Panc1 (cell line): ENCODE data around the gene TANC1. TPM values are rescaled to one million over a fixed set of nuclear protein-coding genes. Genes with fewer than 3 reads are reported as not detected.
A peak's percentile ranks its signal among the peaks of the same experiment; 100 is the strongest.

Experiments used
- ATAC-seq: fragments of 200-7000 bp; cut with Tn5 transposase; 2 replicates; pipeline ENCODE4 v1.9.1; 2020; ENCODE audit warnings: mild to moderate bottlenecking, moderate library complexity
- BruUV-seq: library from RNA; stranded (reverse); fragments of 400-500 nt; replicated peaks from 2 replicates; lab custom pipeline; 2021; lab: Mats Ljungman, UMichigan
- CTCF ChIA-PET: fragments of 300-600 bp; sonication (Branson Sonifier 250); formaldehyde crosslinking; loops from one replicate; lab custom pipeline; 2022; ENCODE audit warnings: antibody characterized with exemption; lab: Charles Lee
- POLR2A ChIA-PET: fragments of 300-600 bp; sonication (Branson Sonifier 250); formaldehyde crosslinking; loops from one replicate; lab custom pipeline; 2022; ENCODE audit warnings: antibody characterized with exemption; lab: Charles Lee
- DNase-seq: peaks from one replicate; pipeline ENCODE4 v3.0.0-alpha.2; 2010; ENCODE audit warnings: low read depth, low spot score
- H3K27ac ChIP-seq: 2 replicates; pipeline ENCODE4 v1.5.1; 2011; ENCODE audit warnings: mild to moderate bottlenecking, low read length, inconsistent platforms
- H3K27me3 ChIP-seq: fragments of 200-500 bp; sonication (Bioruptor generic); 2 replicates; pipeline ENCODE4 v1.6.0; 2014; ENCODE audit warnings: low read length, inconsistent platforms; ENCODE audit not compliant: control insufficient read depth, insufficient read depth
- H3K36me3 ChIP-seq: fragments of 200-500 bp; sonication (Bioruptor generic); 2 replicates; pipeline ENCODE4 v1.5.1; 2014; ENCODE audit warnings: inconsistent platforms, mild to moderate bottlenecking, low read length, moderate library complexity; ENCODE audit not compliant: control insufficient read depth, insufficient read depth
- H3K4me1 ChIP-seq: 2 replicates; pipeline ENCODE4 v1.5.1; 2011; ENCODE audit warnings: inconsistent platforms, mild to moderate bottlenecking, low read length, moderate library complexity; ENCODE audit not compliant: control insufficient read depth, insufficient read depth
- H3K4me3 ChIP-seq, 2 experiments: 2 replicates each; pipeline ENCODE4 v1.5.1; 2011 to 2012; ENCODE audit warnings: low read depth in 2 of 2, low read length in 2 of 2, mild to moderate bottlenecking in 2 of 2, inconsistent platforms in 1 of 2, moderate library complexity in 1 of 2
- H3K9me3 ChIP-seq: fragments of 200-500 bp; sonication (Bioruptor generic); 2 replicates; pipeline ENCODE4 v1.5.1; 2014; ENCODE audit warnings: low read depth, mild to moderate bottlenecking, inconsistent platforms, low read length, moderate library complexity; ENCODE audit not compliant: control insufficient read depth, insufficient read depth
- POLR2AphosphoS5 ChIP-seq: IDR thresholded peaks from 2 replicates; pipeline ENCODE4 v1.6.1; 2012; ENCODE audit warnings: mild to moderate bottlenecking, low read depth, low read length, moderate library complexity
- SIN3A ChIP-seq: IDR thresholded peaks from 2 replicates; pipeline ENCODE4 v1.6.1; 2012; ENCODE audit warnings: low read depth, mild to moderate bottlenecking, low read length, moderate library complexity, borderline replicate concordance; ENCODE audit not compliant: insufficient read depth
- TCF7L2 ChIP-seq: IDR thresholded peaks from 2 replicates; pipeline ENCODE4 v1.6.1; 2011; ENCODE audit warnings: mild to moderate bottlenecking, low read depth, low read length, inconsistent platforms
- in situ Hi-C: cut with HindIII; loops from 2 replicates; pipeline ENCODE4 v1.10.0; 2016; ENCODE audit warnings: low sequenced_read_pairs, low pct_unique_long_range_greater_than_20kb
- intact Hi-C: fragments of 100-400 bp; cut with micrococcal nuclease; formaldehyde crosslinking; loops from one replicate; pipeline ENCODE4 v1.10.0; 2022; ENCODE audit not compliant: unreplicated experiment
- total RNA-seq: library from RNA; stranded (reverse); gene quantifications from one replicate; pipeline ENCODE4 v1.2.1, GENCODE V29; 2021; ENCODE audit not compliant: unreplicated experiment
- TF ChIP-seq, protein P1 (sequence below), 2 experiments: IDR thresholded peaks; 2 replicates each; pipeline ENCODE4 v1.6.1; 2011 to 2012; ENCODE audit warnings: low read depth in 2 of 2, control low read depth in 1 of 2, low read length in 1 of 2, mild to moderate bottlenecking in 1 of 2, moderate library complexity in 1 of 2; ENCODE audit not compliant: insufficient read depth in 1 of 2
- TF ChIP-seq, protein P2 (sequence below): fragments of 450-650 bp; IDR thresholded peaks from 2 replicates; pipeline ENCODE4 v1.5.1; 2017; ENCODE audit warnings: mild to moderate bottlenecking

TANC1 gene
- total RNA-seq, 1 experiment from 2014 or later = 44.3 TPM

DNA sequence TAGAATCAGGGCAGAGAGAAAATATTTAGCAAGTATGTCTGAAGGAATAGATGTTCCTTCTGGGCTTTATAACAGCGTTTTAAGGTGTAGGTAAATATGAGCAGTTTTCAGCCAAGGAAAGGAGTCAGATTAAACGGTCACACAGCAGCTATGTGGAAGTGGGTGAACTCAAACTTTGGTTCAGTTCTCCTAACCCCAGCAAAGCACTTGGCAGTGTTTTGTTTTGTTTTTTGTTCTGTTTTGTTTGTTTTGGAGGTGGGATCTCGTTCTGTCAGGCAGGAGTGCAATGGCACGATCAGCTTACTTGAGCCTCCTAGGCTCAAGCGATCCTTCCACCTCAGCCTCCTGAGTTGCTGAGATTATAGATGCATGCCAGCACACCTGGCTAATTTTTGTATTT lies 24.6 kb downstream of the TANC1 start:
- BruUV-seq = no TSS peak
- DNase-seq (no peak), ATAC-seq (no peak)
- H3K27me3 ChIP-seq = no peaks in the 10 kb centered on the region
- H3K9me3 ChIP-seq = no peaks in the 10 kb centered on the region
- no peak overlapping the region for H3K4me3 ChIP-seq
- in situ Hi-C loops (no loop called here), intact Hi-C loops (no loop called here)
- no peak overlapping the region for H3K27ac ChIP-seq
- ChIA-PET CTCF (no interaction called here), POLR2A (no interaction called here)
- peaks cover 47% of the 10 kb centered on the region for H3K4me1 ChIP-seq
- TF ChIP-seq TCF7L2 (no peak), POLR2AphosphoS5 (no peak), SIN3A (no peak)
- TF ChIP-seq, protein P1, sequence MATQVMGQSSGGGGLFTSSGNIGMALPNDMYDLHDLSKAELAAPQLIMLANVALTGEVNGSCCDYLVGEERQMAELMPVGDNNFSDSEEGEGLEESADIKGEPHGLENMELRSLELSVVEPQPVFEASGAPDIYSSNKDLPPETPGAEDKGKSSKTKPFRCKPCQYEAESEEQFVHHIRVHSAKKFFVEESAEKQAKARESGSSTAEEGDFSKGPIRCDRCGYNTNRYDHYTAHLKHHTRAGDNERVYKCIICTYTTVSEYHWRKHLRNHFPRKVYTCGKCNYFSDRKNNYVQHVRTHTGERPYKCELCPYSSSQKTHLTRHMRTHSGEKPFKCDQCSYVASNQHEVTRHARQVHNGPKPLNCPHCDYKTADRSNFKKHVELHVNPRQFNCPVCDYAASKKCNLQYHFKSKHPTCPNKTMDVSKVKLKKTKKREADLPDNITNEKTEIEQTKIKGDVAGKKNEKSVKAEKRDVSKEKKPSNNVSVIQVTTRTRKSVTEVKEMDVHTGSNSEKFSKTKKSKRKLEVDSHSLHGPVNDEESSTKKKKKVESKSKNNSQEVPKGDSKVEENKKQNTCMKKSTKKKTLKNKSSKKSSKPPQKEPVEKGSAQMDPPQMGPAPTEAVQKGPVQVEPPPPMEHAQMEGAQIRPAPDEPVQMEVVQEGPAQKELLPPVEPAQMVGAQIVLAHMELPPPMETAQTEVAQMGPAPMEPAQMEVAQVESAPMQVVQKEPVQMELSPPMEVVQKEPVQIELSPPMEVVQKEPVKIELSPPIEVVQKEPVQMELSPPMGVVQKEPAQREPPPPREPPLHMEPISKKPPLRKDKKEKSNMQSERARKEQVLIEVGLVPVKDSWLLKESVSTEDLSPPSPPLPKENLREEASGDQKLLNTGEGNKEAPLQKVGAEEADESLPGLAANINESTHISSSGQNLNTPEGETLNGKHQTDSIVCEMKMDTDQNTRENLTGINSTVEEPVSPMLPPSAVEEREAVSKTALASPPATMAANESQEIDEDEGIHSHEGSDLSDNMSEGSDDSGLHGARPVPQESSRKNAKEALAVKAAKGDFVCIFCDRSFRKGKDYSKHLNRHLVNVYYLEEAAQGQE (IDR thresholded peaks at IDR 0.05; ENCODE audit: insufficient read depth in 1 of 2, low read depth in 2 of 2, low read length in 1 of 2) = no peak
- TF ChIP-seq, protein P2, sequence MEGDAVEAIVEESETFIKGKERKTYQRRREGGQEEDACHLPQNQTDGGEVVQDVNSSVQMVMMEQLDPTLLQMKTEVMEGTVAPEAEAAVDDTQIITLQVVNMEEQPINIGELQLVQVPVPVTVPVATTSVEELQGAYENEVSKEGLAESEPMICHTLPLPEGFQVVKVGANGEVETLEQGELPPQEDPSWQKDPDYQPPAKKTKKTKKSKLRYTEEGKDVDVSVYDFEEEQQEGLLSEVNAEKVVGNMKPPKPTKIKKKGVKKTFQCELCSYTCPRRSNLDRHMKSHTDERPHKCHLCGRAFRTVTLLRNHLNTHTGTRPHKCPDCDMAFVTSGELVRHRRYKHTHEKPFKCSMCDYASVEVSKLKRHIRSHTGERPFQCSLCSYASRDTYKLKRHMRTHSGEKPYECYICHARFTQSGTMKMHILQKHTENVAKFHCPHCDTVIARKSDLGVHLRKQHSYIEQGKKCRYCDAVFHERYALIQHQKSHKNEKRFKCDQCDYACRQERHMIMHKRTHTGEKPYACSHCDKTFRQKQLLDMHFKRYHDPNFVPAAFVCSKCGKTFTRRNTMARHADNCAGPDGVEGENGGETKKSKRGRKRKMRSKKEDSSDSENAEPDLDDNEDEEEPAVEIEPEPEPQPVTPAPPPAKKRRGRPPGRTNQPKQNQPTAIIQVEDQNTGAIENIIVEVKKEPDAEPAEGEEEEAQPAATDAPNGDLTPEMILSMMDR = no peak
- no peaks in the 10 kb centered on the region for H3K36me3 ChIP-seq

DNA sequence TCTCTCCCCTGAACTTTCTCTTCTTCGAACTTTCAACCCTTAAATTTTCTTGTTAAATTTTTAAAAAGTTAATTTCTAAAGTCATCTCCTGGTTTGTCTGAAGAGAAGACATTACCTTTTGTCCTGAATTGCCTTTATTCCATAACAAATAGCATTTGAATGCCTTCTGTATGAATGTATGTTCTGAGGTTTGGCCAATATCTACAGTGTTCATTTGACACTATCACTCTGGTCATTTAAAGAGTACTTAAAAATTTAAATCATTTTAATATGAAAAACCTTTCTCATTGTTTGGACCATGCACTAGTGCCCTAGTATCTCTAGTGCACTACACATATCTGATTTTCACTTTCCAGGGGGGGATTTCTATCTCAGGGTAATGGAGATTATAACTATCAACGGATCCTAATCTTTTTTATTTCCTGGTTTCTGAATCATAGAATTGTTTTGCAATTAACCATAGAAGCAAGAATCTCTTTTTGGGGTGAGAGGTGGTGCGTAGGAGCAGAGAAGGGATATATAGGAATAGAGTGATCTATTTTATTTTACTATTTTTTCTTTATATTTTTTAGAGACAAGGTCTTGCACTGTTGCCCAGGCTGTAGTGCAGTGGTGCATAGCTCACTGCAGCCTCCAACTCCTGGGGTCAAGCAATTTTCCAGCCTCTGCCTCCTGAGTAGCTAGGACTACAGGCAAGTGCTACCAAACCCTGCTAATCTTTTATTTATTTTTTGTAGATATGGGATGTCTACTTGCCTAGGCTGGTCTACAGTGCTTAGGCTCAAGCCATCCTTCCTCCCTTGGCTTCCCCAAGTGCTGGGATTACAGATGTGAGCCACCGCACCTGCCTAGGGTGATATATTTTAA lies 25.5 kb downstream of the TANC1 start:
- POLR2A ChIA-PET = no interaction called here
- BruUV-seq = no TSS peak
- CTCF ChIA-PET = no interaction called here
- Histone ChIP-seq H3K4me1 (peaks cover 46% of the 10 kb centered on the region), H3K27me3 (no peaks in the 10 kb centered on the region), H3K9me3 (no peaks in the 10 kb centered on the region), H3K36me3 (no peaks in the 10 kb centered on the region), H3K27ac (no peak overlapping the region), H3K4me3 (no peak overlapping the region)
- peak; percentile 27; the same call in 1 of the 2 replicates for ATAC-seq
- no peak for DNase-seq
- intact Hi-C loops (no loop called here), in situ Hi-C loops (no loop called here)
- TF ChIP-seq SIN3A (no peak), TCF7L2 (no peak), POLR2AphosphoS5 (no peak)
- TF ChIP-seq, protein P2 = no peak
- TF ChIP-seq, protein P1 (IDR thresholded peaks at IDR 0.05; ENCODE audit: insufficient read depth in 1 of 2, low read depth in 2 of 2, low read length in 1 of 2) = no peak
